GM12878 (cell line): ENCODE results near the gene ZNF527. TPM values are rescaled to one million over a fixed set of nuclear protein-coding genes. Genes with fewer than 3 reads are reported as not detected.

ENCODE experiments used
- ATAC-seq: fragments of 200-7000 bp; cut with Tn5 transposase; 3 replicates; pipeline ENCODE4 v1.9.1; 2020; ENCODE audit warnings: mild to moderate bottlenecking, moderate library complexity
- BruUV-seq: library from RNA; stranded (reverse); fragments of 400-500 nt; replicated peaks from 2 replicates; lab custom pipeline; 2021; lab: Mats Ljungman, UMichigan
- CTCF ChIA-PET: fragments of 300-600 bp; sonication (Branson Sonifier 250); formaldehyde crosslinking; extraction: SDS; loops from one replicate; lab custom pipeline; 2021; ENCODE audit warnings: inconsistent platforms; lab: Yijun Ruan, JAX
- POLR2A ChIA-PET: fragments of 350-600 bp; formaldehyde crosslinking; extraction: SDS; loops from one replicate; lab custom pipeline; 2021; ENCODE audit warnings: inconsistent platforms; lab: Charles Lee
- RAD21 ChIA-PET: fragments of 300-600 bp; sonication (Branson Sonifier 250); formaldehyde crosslinking; loops from one replicate; lab custom pipeline; 2023; ENCODE audit warnings: antibody characterized with exemption; ENCODE audit not compliant: unreplicated experiment; lab: Charles Lee
- SMC1A ChIA-PET: fragments of 300-600 bp; sonication (Branson Sonifier 250); formaldehyde crosslinking; loops from one replicate; lab custom pipeline; 2023; ENCODE audit not compliant: unreplicated experiment, uncharacterized antibody; lab: Charles Lee
- DNase-seq: peaks from one replicate; pipeline ENCODE4 v3.0.0-alpha.2; 2011; ENCODE audit warnings: low read depth, low spot score
- FAIRE-seq: peaks from 3 replicates; lab custom pipeline; 2011; peaks lifted over from hg19 to GRCh38; lab: Jason Lieb, UNC
- H2AFZ ChIP-seq: 2 replicates; pipeline ENCODE4 v1.6.0; 2011; ENCODE audit warnings: low read depth, low read length, control low read depth; ENCODE audit not compliant: control insufficient read depth
- H3K27ac ChIP-seq: 2 replicates; pipeline ENCODE4 v1.5.1; 2011; ENCODE audit warnings: control low read depth; ENCODE audit not compliant: control insufficient read depth, insufficient read depth
- H3K27me3 ChIP-seq, 2 experiments: replicated peaks in 1 of 2; 2 replicates each; pipeline versions ENCODE4 v1.6.0 to v1.6.1; 2011; ENCODE audit warnings: low read length in 1 of 2; ENCODE audit not compliant: control insufficient read depth in 2 of 2, insufficient read depth in 2 of 2
- H3K36me3 ChIP-seq, 2 experiments: 2 replicates each; pipeline ENCODE4 v1.5.1; 2011; ENCODE audit warnings: low read length in 1 of 2; ENCODE audit not compliant: control insufficient read depth in 2 of 2, insufficient read depth in 2 of 2
- H3K4me1 ChIP-seq: 2 replicates; pipeline ENCODE4 v1.6.1; 2011; ENCODE audit warnings: mild to moderate bottlenecking, low read length, moderate library complexity, mixed read lengths; ENCODE audit not compliant: control insufficient read depth, insufficient read depth
- H3K4me2 ChIP-seq: 2 replicates; pipeline ENCODE4 v1.6.0; 2011; ENCODE audit warnings: control low read depth; ENCODE audit not compliant: control insufficient read depth, insufficient read depth
- H3K4me3 ChIP-seq: fragments of 200-600 bp; sonication (generic); 2 replicates; pipeline ENCODE4 v1.5.1; 2016
- H3K79me2 ChIP-seq: 2 replicates; pipeline ENCODE4 v1.6.0; 2011; ENCODE audit warnings: low read length; ENCODE audit not compliant: control insufficient read depth, insufficient read depth
- H3K9ac ChIP-seq: 2 replicates; pipeline ENCODE4 v1.8.0; 2011; ENCODE audit warnings: low read length, control low read depth, mixed read lengths; ENCODE audit not compliant: control insufficient read depth, insufficient read depth
- H3K9me3 ChIP-seq: replicated peaks from 3 replicates; pipeline ENCODE4 v1.5.1; 2011; ENCODE audit warnings: mild to moderate bottlenecking, low read length; ENCODE audit not compliant: control insufficient read depth, insufficient read depth
- H4K20me1 ChIP-seq: 2 replicates; pipeline ENCODE4 v1.6.0; 2011; ENCODE audit not compliant: control insufficient read depth, insufficient read depth
- CEBPB ChIP-seq, 2 experiments: fragments of 150-350 bp in 1 of 2; IDR thresholded peaks; 2 replicates each; pipeline ENCODE4 v1.6.1; 2012 to 2014; ENCODE audit warnings: low read depth in 2 of 2, low read length in 2 of 2, borderline replicate concordance in 1 of 2, inconsistent platforms in 1 of 2
- CREM ChIP-seq: IDR thresholded peaks from 2 replicates; pipeline ENCODE4 v1.6.1; 2014; ENCODE audit warnings: antibody characterized with exemption, low read depth
- ESRRA ChIP-seq: IDR thresholded peaks from 2 replicates; pipeline ENCODE4 v1.6.1; 2012; ENCODE audit warnings: mild to moderate bottlenecking, low read length, improper control_type of control experiment
- LARP7 ChIP-seq: fragments of 450-650 bp; IDR thresholded peaks from 2 replicates; pipeline ENCODE4 v1.6.1; 2017; ENCODE audit warnings: mild to moderate bottlenecking
- MXI1 ChIP-seq: fragments of 150-350 bp; IDR thresholded peaks from 2 replicates; pipeline ENCODE4 v1.6.1; 2011; ENCODE audit warnings: low read depth, mild to moderate bottlenecking, inconsistent platforms, low read length, improper control_type of control experiment
- RAD21 ChIP-seq: IDR thresholded peaks from 2 replicates; pipeline ENCODE4 v1.6.1; 2011; ENCODE audit warnings: mild to moderate bottlenecking, low read depth, low read length, moderate library complexity; ENCODE audit not compliant: insufficient read depth
- SIX5 ChIP-seq: IDR thresholded peaks from 2 replicates; pipeline ENCODE4 v1.6.1; 2011; ENCODE audit warnings: mild to moderate bottlenecking, low read depth, low read length, moderate library complexity; ENCODE audit not compliant: severe bottlenecking
- ZNF207 ChIP-seq: fragments of 450-650 bp; IDR thresholded peaks from 2 replicates; pipeline ENCODE4 v1.6.1; 2014; ENCODE audit warnings: antibody characterized with exemption, mild to moderate bottlenecking, borderline replicate concordance
- ZNF24 ChIP-seq: fragments of 450-650 bp; IDR thresholded peaks from 2 replicates; pipeline ENCODE4 v1.6.1; 2017; ENCODE audit warnings: antibody characterized with exemption, mild to moderate bottlenecking
- WGBS: methylation state at CpG from one replicate; pipeline ENCODE4 v1.1.6; 2016; ENCODE audit warnings: low lambda C conversion rate; ENCODE audit not compliant: insufficient replicate concordance, insufficient coverage; ENCODE audit errors: missing lambda C conversion rate; 5-methylcytosine and 5-hydroxymethylcytosine counted together
- in situ Hi-C: fragments of 300-500 bp; cut with MboI; formaldehyde crosslinking; loops from 9 replicates; pipeline ENCODE4 v1.14.3; 2018; ENCODE audit warnings: mixed read lengths
- intact Hi-C: fragments of 100-400 bp; cut with micrococcal nuclease; formaldehyde crosslinking; loops from one replicate; pipeline ENCODE4 v1.14.2; 2022; ENCODE audit not compliant: unreplicated experiment
- polyA plus RNA-seq, 11 experiments: library from polyadenylated mRNA; depleted of rRNA in 4 of 11; unstranded in 6 of 11; stranded (reverse) in 5 of 11; fragments of >200 nt; fragmentation: Nextera tagmentation in 4 of 11; fragmentation: Illumina TruSeq in 1 of 11; extraction: Ambion mirVana in 4 of 11; extraction: Trizol in 1 of 11; gene quantifications; 1 replicate in 1 of 11; 2 replicates in 10 of 11; pipeline versions ENCODE4 v1.2.1 to v1.2.3, GENCODE V29; 2011 to 2016; ENCODE audit warnings: inconsistent platforms in 2 of 11, missing spikeins in 2 of 11, low read depth in 1 of 11
- total RNA-seq, 4 experiments: library from RNA; depleted of rRNA in 3 of 4; stranded (reverse); fragments of >200 nt in 3 of 4; fragmentation: Illumina TruSeq in 1 of 4; extraction: Trizol in 1 of 4; gene quantifications; 2 replicates each; pipeline versions ENCODE4 v1.2.1 to v1.2.3, GENCODE V29; 2013 to 2021
- TF ChIP-seq, protein P1 (sequence below), 3 experiments: IDR thresholded peaks in 2 of 3; conservative IDR thresholded peaks in 1 of 3; 2 replicates each; pipeline ENCODE4 v1.5.1; 2011; ENCODE audit warnings: low read depth in 3 of 3, low read length in 3 of 3, mild to moderate bottlenecking in 3 of 3, control low read depth in 2 of 3, moderate library complexity in 2 of 3, inconsistent platforms in 1 of 3, mixed read lengths in 1 of 3; ENCODE audit not compliant: control insufficient read depth in 2 of 3, insufficient read depth in 1 of 3; ENCODE audit errors: extremely low read depth in 1 of 3
- TF ChIP-seq, protein P2 (sequence below): fragments of 450-650 bp; IDR thresholded peaks from 2 replicates; pipeline ENCODE4 v1.6.1; 2016; ENCODE audit warnings: mild to moderate bottlenecking, moderate library complexity, borderline replicate concordance

ZNF527 gene
- total and polyA plus RNA-seq, 10 of the 15 experiments (the other 5 are each of a cell fraction or from before 2014, with no cell fraction given): 2.0 to 5.6 (median 3.6) TPM

DNA sequence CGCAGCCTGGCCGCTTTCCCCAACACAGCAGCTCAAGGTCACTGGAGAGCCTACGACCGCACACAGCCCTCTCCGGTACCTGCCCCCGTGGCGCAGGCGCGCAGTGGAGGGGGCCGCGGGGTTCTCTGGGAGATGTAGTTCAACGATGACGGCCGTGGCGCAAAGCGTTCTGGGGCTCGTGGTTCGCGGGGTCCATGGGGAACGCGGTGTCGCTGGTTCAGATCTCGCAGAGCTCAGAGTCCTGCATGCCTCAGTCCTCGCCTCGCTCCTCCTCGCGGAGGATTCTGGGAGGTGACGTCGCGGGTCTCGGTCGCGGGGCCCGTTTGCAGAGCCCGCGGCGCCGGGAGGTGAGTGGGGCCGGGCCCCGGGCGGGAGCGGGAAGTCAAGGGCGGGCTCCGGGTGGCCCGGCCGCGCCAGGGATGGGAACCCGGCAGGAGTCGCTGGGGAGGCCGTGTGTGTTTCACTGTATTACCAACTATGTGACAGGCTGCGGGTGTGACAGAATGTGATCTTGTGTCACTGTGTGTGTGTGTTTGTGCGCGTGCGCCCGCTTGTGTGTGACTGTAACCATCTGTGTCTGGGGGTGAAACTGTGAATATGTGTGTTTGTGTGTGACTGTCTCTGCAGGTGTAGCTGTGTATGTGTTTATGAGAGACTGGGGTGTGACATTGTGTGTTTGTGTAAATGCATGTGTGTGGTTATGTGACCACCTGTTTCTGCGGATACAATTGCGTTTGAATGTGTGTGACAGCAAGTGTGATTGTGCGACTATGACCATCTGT, at the start of gene ZNF527 (continued):
- TF ChIP-seq ZNF24 (no peak), ESRRA (peak; percentile 94; the same call in 1 of the 2 replicates)

DNA sequence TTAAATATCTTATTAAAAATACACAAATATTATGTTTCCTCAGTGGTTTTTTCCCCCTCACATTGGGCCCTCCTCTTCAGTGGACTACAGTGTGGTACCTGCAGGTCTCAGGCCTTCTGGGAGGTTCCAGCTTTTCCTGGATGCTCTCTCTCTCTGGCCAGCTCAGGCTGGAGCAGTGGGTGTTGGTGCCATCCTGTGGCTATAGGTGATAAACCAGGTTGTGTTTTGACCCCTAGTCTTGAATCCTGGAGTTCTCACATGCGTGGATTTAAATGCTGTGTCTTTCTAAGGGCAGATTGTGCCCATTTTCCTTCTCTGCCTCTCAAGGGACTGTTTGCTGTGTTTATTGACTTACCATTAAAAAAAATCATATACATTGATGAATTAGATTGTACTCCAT, 41.2 kb upstream of the ZNF527 start:
- BruUV-seq: no TSS peak
- Histone ChIP-seq H3K27me3 (no peaks in the 10 kb centered on the region), H4K20me1 (no peaks in the 10 kb centered on the region), H3K9ac (no peak overlapping the region), H3K79me2 (peaks cover under 1% of the 10 kb centered on the region), H3K27ac (no peak overlapping the region), H2AFZ (no peak overlapping the region), H3K9me3 (no peaks in the 10 kb centered on the region; the same call in 1 of the 3 replicates), H3K4me3 (no peak overlapping the region), H3K4me1 (no peaks in the 10 kb centered on the region)
- no peak for DNase-seq
- SMC1A ChIA-PET: no interaction called here
- ATAC-seq: no peak
- 100% methylated on average over 1 of the region's 1 CpG for WGBS
- POLR2A ChIA-PET: no interaction called here
- no peak for FAIRE-seq
- CTCF ChIA-PET: no interaction called here
- RAD21 ChIA-PET: no interaction called here
- TF ChIP-seq MXI1 (no peak), CREM (no peak), CEBPB (IDR thresholded peaks at IDR 0.05; ENCODE audit: borderline replicate concordance in 1 of 2, low read depth in 2 of 2, low read length in 2 of 2) (no peak), SIX5 (no peak), ZNF207 (no peak), LARP7 (no peak), RAD21 (peak; percentile 20; the same call in 1 of the 2 replicates)
- TF ChIP-seq, protein P1, sequence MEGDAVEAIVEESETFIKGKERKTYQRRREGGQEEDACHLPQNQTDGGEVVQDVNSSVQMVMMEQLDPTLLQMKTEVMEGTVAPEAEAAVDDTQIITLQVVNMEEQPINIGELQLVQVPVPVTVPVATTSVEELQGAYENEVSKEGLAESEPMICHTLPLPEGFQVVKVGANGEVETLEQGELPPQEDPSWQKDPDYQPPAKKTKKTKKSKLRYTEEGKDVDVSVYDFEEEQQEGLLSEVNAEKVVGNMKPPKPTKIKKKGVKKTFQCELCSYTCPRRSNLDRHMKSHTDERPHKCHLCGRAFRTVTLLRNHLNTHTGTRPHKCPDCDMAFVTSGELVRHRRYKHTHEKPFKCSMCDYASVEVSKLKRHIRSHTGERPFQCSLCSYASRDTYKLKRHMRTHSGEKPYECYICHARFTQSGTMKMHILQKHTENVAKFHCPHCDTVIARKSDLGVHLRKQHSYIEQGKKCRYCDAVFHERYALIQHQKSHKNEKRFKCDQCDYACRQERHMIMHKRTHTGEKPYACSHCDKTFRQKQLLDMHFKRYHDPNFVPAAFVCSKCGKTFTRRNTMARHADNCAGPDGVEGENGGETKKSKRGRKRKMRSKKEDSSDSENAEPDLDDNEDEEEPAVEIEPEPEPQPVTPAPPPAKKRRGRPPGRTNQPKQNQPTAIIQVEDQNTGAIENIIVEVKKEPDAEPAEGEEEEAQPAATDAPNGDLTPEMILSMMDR (IDR thresholded peaks at IDR 0.05 in 2 of 3, conservative IDR thresholded peaks at IDR 0.05 in 1 of 3; ENCODE audit: control insufficient read depth in 2 of 3, extremely low read depth in 1 of 3, insufficient read depth in 1 of 3, low read depth in 3 of 3, low read length in 3 of 3): peak in 1 of 3 experiments; percentile 22; a peak in 1 of 6 replicates
- TF ChIP-seq, protein P2, sequence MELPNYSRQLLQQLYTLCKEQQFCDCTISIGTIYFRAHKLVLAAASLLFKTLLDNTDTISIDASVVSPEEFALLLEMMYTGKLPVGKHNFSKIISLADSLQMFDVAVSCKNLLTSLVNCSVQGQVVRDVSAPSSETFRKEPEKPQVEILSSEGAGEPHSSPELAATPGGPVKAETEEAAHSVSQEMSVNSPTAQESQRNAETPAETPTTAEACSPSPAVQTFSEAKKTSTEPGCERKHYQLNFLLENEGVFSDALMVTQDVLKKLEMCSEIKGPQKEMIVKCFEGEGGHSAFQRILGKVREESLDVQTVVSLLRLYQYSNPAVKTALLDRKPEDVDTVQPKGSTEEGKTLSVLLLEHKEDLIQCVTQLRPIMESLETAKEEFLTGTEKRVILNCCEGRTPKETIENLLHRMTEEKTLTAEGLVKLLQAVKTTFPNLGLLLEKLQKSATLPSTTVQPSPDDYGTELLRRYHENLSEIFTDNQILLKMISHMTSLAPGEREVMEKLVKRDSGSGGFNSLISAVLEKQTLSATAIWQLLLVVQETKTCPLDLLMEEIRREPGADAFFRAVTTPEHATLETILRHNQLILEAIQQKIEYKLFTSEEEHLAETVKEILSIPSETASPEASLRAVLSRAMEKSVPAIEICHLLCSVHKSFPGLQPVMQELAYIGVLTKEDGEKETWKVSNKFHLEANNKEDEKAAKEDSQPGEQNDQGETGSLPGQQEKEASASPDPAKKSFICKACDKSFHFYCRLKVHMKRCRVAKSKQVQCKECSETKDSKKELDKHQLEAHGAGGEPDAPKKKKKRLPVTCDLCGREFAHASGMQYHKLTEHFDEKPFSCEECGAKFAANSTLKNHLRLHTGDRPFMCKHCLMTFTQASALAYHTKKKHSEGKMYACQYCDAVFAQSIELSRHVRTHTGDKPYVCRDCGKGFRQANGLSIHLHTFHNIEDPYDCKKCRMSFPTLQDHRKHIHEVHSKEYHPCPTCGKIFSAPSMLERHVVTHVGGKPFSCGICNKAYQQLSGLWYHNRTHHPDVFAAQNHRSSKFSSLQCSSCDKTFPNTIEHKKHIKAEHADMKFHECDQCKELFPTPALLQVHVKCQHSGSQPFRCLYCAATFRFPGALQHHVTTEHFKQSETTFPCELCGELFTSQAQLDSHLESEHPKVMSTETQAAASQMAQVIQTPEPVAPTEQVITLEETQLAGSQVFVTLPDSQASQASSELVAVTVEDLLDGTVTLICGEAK: no peak
- TF ChIP-seq, all 136 proteins: peak for 2
- in situ Hi-C loops (no loop called here), intact Hi-C loops (loop anchor here (5.0 to 10.0 kb wide), 2 partner anchors 115 to 138 kb away; partner anchors contain the start of genes ZNF383, ZNF569, ZNF570 and ZNF585B)
- H3K36me3 ChIP-seq: peaks cover 3 to 4% of the 10 kb centered on the region in 2 experiments; a peak in 3 of 4 replicates
- H3K4me2 ChIP-seq: no peak overlapping the region
